Fibroblast of lung (primary cell): ENCODE data around the gene IRGC. TPM values are rescaled to one million over a fixed set of nuclear protein-coding genes. Genes with fewer than 3 reads are reported as not detected.
A peak's percentile ranks its signal among the peaks of the same experiment; 100 is the strongest.

Source experiments
- DNase-seq, 2 donors: peaks; one replicate each; pipeline versions ENCODE4 v3.0.0 to v3.0.0-alpha.2; 2010; ENCODE audit warnings: low read depth in 2 of 2
- H2AFZ ChIP-seq: 2 replicates; pipeline ENCODE4 v1.5.1; 2012; ENCODE audit warnings: low read length, control low read depth, inconsistent platforms
- H3K27ac ChIP-seq: 2 replicates; pipeline ENCODE4 v1.5.1; 2011; ENCODE audit warnings: low read length, control low read depth; ENCODE audit not compliant: insufficient read depth
- H3K27me3 ChIP-seq: 2 replicates; pipeline ENCODE4 v1.5.1; 2011; ENCODE audit warnings: mild to moderate bottlenecking, low read length; ENCODE audit not compliant: control insufficient read depth, insufficient read depth
- H3K36me3 ChIP-seq: 2 replicates; pipeline ENCODE4 v1.5.1; 2011; ENCODE audit warnings: low read length; ENCODE audit not compliant: control insufficient read depth, insufficient read depth
- H3K4me1 ChIP-seq: 2 replicates; pipeline ENCODE4 v1.5.1; 2011; ENCODE audit warnings: low read length; ENCODE audit not compliant: control insufficient read depth, insufficient read depth; ENCODE audit errors: extremely low read depth
- H3K4me2 ChIP-seq: 2 replicates; pipeline ENCODE4 v1.5.1; 2011; ENCODE audit warnings: low read length, control low read depth; ENCODE audit not compliant: insufficient read depth; ENCODE audit errors: extremely low read depth
- H3K4me3 ChIP-seq, 4 experiments: fragments of 200-600 bp in 1 of 4; sonication (generic) in 1 of 4; replicated peaks in 1 of 4; 2 replicates each; pipeline ENCODE4 v1.5.1; 2011 to 2016; ENCODE audit warnings: low read length in 4 of 4, low read depth in 3 of 4, mild to moderate bottlenecking in 3 of 4, control low read depth in 2 of 4, inconsistent platforms in 1 of 4, mixed read lengths in 1 of 4; ENCODE audit not compliant: insufficient read depth in 1 of 4; ENCODE audit errors: control extremely low read depth in 1 of 4
- H3K79me2 ChIP-seq: 2 replicates; pipeline ENCODE4 v1.5.1; 2012; ENCODE audit warnings: mild to moderate bottlenecking, low read length, inconsistent platforms; ENCODE audit not compliant: control insufficient read depth, insufficient read depth
- H3K9ac ChIP-seq: 2 replicates; pipeline ENCODE4 v1.5.1; 2011; ENCODE audit warnings: mild to moderate bottlenecking, low read length, control low read depth; ENCODE audit not compliant: insufficient read depth
- H3K9me3 ChIP-seq: 2 replicates; pipeline ENCODE4 v1.5.1; 2012; ENCODE audit warnings: low read depth, low read length; ENCODE audit not compliant: control insufficient read depth, insufficient read depth
- H4K20me1 ChIP-seq: 2 replicates; pipeline ENCODE4 v1.5.1; 2011; ENCODE audit warnings: low read length; ENCODE audit not compliant: control insufficient read depth, insufficient read depth; ENCODE audit errors: extremely low read depth
- CTCF ChIP-seq, 2 donors: IDR thresholded peaks in 1 of 2; conservative IDR thresholded peaks in 1 of 2; 1 replicate in 1 of 2; 2 replicates in 1 of 2; pipeline ENCODE4 v1.5.1; 2011 to 2012; ENCODE audit warnings: low read length in 2 of 2, control low read depth in 1 of 2, inconsistent platforms in 1 of 2, low read depth in 1 of 2, mild to moderate bottlenecking in 1 of 2
- EZH2 ChIP-seq: IDR thresholded peaks from 2 replicates; pipeline ENCODE4 v1.5.1; 2012; ENCODE audit warnings: low read length, control low read depth, mild to moderate bottlenecking; ENCODE audit errors: missing control alignments
- polyA plus RNA-seq, 2 donors: library from polyadenylated mRNA; depleted of rRNA in 1 of 2; stranded (reverse) in 1 of 2; unstranded in 1 of 2; fragments of >200 nt; gene quantifications; 2 replicates each; pipeline ENCODE4 v1.2.1, GENCODE V29; 2011 to 2012; ENCODE audit warnings: missing spikeins in 1 of 2
- total RNA-seq: library from RNA; depleted of rRNA; stranded (reverse); fragments of >200 nt; gene quantifications from 2 replicates; pipeline ENCODE4 v1.2.1, GENCODE V29; 2014

IRGC gene
- total and polyA plus RNA-seq, 2 donors (not counting 1 experiment from before 2014, with no cell fraction given) = not detected

GRCh38 chr19:43765109-43765876 is 49.4 kb downstream of the IRGC start:
- peaks cover 16% of the 10 kb centered on the region for H3K4me1 ChIP-seq
- H3K9ac ChIP-seq = peak overlapping the region; percentile 39
- no peaks in the 10 kb centered on the region for H3K27me3 ChIP-seq
- H3K36me3 ChIP-seq = no peaks in the 10 kb centered on the region
- no peaks in the 10 kb centered on the region for H3K9me3 ChIP-seq
- DNase-seq = peak; percentile 87 to 99
- H4K20me1 ChIP-seq = no peaks in the 10 kb centered on the region
- TF ChIP-seq EZH2 = no peak
- TF ChIP-seq CTCF (conservative IDR thresholded peaks at IDR 0.05 in 1 of 2, IDR thresholded peaks at IDR 0.05 in 1 of 2; ENCODE audit: low read depth in 1 of 2, low read length in 2 of 2) = no peak
- H2AFZ ChIP-seq = peak overlapping the region; percentile 67
- no peak overlapping the region for H3K4me3 ChIP-seq
- no peaks in the 10 kb centered on the region for H3K79me2 ChIP-seq
- H3K27ac ChIP-seq = peak overlapping the region; percentile 90
- peak overlapping the region; percentile 58 for H3K4me2 ChIP-seq

GRCh38 chr19:43766755-43767043 is 50.8 kb downstream of the IRGC start:
- DNase-seq = no peak
- H3K9me3 ChIP-seq = no peaks in the 10 kb centered on the region
- H3K27me3 ChIP-seq = no peaks in the 10 kb centered on the region
- no peak overlapping the region for H3K4me2 ChIP-seq
- TF ChIP-seq EZH2 (no peak), CTCF (conservative IDR thresholded peaks at IDR 0.05 in 1 of 2, IDR thresholded peaks at IDR 0.05 in 1 of 2; ENCODE audit: low read depth in 1 of 2, low read length in 2 of 2) (no peak)
- no peak overlapping the region for H3K4me3 ChIP-seq
- peaks cover 16% of the 10 kb centered on the region for H3K4me1 ChIP-seq
- H3K9ac ChIP-seq = no peak overlapping the region
- no peaks in the 10 kb centered on the region for H3K36me3 ChIP-seq
- H3K27ac ChIP-seq = no peak overlapping the region
- no peaks in the 10 kb centered on the region for H4K20me1 ChIP-seq
- no peak overlapping the region for H2AFZ ChIP-seq
- H3K79me2 ChIP-seq = no peaks in the 10 kb centered on the region

GRCh38 chr19:43767316-43767715 is 51.4 kb downstream of the IRGC start:
- no peaks in the 10 kb centered on the region for H3K27me3 ChIP-seq
- DNase-seq = no peak
- no peaks in the 10 kb centered on the region for H3K9me3 ChIP-seq
- H3K4me1 ChIP-seq = peaks cover 16% of the 10 kb centered on the region
- H3K4me3 ChIP-seq = no peak overlapping the region
- H3K79me2 ChIP-seq = no peaks in the 10 kb centered on the region
- TF ChIP-seq CTCF (conservative IDR thresholded peaks at IDR 0.05 in 1 of 2, IDR thresholded peaks at IDR 0.05 in 1 of 2; ENCODE audit: low read depth in 1 of 2, low read length in 2 of 2) (no peak), EZH2 (no peak)
- no peaks in the 10 kb centered on the region for H3K36me3 ChIP-seq
- H3K27ac ChIP-seq = no peak overlapping the region
- H3K9ac ChIP-seq = no peak overlapping the region
- no peaks in the 10 kb centered on the region for H4K20me1 ChIP-seq
- no peak overlapping the region for H3K4me2 ChIP-seq
- H2AFZ ChIP-seq = no peak overlapping the region
